HG03442 (cell line): ENCODE data around the gene POLR2M.

Experiments
- ATAC-seq: cut with Tn5 transposase; IDR thresholded peaks from one replicate; pipeline ENCODE4 v1.9.1; 2021; ENCODE audit warnings: mild to moderate bottlenecking, moderate library complexity; ENCODE audit not compliant: unreplicated experiment

The POLR2M gene

DNA sequence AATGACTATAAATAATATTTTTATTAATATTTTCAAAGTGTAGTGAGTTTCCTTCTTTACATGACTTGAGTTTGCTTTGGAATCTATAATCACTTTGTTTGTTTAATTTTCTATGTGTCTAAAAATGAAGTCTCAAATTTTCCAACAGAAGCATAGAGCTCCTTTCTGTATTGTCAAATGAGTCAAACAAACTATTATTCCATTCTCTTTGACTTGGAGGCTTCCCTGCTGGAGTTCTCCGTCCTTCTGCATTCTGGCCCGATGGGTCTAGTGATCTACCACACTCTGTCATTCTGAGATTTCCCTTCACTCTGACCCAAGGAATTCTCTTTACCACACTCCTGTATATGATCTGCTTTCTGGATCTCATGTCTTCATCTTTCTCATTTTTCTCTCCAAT, 30.1 kb downstream of the POLR2M start:
- no peak for ATAC-seq

GRCh38 chr15:57738734-57739237, 32.3 kb downstream of the POLR2M start:
- no peak for ATAC-seq

DNA sequence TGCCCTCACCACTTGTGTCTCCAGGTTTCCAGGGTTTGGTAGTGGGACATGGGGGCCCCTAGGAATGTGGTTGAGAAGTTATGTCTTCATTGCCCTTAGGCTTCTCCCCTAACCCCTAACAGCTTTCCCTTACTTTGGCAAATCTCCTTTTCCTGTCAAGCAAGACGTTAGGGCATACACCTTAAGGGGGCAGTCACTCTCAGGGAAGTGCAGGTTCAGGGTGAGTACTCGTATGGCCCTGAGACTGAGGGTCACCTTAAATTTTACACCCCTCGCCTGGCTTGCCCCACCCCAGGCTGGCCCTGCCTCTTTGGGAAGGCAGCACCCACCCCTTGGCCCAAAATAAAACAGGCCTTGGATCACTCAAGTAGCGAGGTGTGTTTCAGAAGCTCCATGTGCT, 33.5 kb downstream of the POLR2M start:
- ATAC-seq = no peak

DNA sequence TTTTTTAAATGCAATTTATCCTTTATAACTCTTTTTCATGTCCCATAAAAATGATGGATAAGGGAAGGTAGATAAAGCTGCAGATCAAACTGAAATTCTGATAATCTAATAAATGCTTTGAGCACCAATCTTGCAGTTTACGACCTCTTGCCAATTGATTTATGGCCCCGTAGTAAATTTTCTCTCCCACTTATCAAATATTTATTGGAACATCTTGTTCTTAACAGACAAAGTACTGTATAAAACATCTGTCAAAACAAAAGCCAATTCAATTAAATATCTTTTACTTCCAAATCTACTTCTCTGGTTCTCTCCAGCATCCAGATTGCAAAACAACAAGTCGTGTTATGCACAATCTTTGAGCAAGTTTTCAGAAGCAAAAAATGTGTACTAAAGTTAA, 34.6 kb downstream of the POLR2M start:
- no peak for ATAC-seq

DNA sequence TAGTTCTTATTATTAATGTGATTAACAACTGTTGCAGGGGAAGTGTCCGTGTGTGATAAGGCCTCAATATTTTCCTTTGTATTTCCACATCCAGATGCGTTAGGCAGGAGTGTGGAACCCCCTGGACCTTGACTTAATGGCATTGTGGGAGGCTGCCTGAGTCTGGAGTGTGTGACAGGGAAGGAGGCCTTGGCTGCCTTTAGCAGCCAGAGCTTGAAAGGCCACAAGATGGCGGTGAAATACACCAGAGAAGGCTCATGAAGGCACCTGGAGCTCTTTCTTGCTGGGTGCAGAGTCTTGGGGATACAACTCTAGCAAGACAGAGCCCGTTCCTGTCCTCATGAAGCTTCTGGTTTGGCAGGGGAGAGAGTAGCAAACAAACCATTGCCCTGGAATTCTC, 36.9 kb downstream of the POLR2M start:
- no peak for ATAC-seq

DNA sequence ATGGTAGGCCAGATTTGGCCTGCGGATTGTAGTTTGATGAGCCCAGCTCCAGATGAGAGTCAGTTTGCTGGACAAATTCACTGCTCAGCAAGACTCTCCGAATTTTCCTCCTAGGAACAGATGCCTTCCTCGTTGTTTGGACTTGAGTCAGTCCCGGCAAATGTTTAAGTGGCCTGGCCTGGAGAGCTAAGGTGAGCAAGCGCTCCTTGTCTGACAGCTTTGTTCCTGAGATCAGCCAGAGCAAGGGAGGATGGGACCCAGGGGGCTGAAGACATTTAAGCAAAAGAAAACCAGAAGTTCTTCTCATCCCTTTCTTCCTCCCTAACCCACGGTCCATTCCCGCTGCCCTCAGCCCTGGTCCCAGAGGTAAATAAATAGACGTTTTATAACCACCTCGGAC, 40.3 kb downstream of the POLR2M start:
- ATAC-seq = no peak

GRCh38 chr15:57747206-57747896, 40.8 kb downstream of the POLR2M start:
- no peak for ATAC-seq

DNA sequence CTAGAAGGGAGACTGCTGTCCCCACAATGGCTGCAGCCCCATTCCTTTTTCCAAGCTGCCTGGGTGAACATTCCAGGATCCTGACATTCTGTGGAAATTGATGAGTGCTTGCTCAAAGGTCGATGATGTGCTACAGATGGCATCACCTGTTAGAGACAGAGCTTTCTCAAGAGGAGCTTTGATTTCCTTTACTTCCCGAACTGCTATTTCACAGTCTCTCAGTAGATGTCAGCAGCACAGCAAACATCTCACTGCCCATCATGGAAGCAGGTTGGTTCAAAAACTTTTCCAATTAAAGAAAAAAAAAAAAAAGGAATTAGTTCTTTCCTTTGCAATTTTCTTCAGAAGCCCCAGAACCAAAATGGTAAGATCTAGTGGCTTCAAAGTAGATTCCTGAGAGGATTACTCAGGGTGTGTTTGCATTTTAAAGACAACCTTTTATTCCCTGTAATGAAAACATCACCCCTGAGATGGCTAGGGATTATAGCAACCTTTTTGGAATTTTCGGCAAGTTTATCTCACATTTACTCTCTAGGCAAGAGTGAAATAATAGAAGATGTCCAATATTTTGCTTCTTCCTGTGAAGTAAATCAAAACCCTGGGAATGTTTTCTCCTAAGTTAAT, 44.8 kb downstream of the POLR2M start:
- ATAC-seq = no peak

GRCh38 chr15:57752436-57752835, 45.9 kb downstream of the POLR2M start:
- no peak for ATAC-seq

DNA sequence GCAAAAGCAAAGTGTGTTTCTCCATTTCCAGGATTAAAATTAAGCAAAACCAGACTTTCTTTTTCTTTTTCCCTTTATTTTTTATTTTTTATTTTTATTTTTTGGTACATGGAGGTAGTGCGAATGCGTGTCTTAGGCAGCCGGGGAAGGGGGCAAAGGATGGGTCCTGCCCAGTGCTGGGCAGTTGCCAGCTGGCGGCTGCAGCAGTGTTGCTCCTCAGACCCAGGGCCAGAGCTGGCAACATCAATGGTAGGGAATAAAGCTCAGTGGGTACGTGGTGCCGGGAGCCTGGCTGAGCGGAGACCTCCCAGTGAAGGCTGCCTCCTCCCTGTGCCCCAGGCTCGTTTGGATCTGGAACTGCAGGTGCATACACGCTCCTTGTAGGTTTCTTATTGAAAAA, 46.3 kb downstream of the POLR2M start:
- ATAC-seq = no peak

- no peak for ATAC-seq
Measured at GRCh38 chr15:57756466-57756865, 50.0 kb downstream of the POLR2M start.

DNA sequence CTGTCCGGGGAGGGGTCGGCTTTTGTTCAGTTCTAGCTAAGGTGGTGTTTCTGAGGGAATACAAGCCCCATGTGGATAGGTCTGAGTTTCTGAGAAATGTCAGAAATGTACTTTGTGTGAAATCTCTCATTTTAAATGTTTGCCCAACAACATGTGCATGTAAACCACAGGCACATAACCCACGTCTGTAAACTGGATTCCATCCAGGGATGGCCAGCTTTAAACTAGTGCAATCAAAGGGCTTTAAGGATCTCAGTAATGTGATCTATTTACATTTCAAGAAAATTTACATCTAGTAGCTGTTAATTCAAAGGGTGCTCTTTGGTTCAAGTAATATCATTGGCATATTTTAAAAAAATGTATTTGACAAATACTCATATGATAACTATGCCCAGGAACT, 52.0 kb downstream of the POLR2M start:
- no peak for ATAC-seq

GRCh38 chr15:57761562-57761961, 55.0 kb downstream of the POLR2M start:
- no peak for ATAC-seq

DNA sequence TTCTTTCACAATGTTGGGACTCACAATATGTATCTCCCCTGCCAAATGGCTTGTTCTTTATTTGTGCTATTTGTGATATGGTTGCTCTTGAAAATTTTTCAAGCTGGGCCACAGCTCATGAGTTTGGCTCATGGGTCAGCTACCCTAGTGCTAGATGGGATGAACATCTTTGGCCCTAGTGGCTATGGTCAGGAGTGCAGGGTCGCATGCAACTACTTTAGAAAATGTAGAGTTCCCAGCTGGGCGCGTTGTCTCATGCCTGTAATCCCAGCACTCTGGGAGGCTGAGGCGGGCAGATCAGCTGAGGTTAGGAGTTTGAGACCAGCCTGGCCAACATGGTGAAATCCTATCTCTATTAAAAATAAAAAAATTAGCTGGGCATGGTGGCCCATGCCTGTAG, 55.8 kb downstream of the POLR2M start:
- no peak for ATAC-seq

DNA sequence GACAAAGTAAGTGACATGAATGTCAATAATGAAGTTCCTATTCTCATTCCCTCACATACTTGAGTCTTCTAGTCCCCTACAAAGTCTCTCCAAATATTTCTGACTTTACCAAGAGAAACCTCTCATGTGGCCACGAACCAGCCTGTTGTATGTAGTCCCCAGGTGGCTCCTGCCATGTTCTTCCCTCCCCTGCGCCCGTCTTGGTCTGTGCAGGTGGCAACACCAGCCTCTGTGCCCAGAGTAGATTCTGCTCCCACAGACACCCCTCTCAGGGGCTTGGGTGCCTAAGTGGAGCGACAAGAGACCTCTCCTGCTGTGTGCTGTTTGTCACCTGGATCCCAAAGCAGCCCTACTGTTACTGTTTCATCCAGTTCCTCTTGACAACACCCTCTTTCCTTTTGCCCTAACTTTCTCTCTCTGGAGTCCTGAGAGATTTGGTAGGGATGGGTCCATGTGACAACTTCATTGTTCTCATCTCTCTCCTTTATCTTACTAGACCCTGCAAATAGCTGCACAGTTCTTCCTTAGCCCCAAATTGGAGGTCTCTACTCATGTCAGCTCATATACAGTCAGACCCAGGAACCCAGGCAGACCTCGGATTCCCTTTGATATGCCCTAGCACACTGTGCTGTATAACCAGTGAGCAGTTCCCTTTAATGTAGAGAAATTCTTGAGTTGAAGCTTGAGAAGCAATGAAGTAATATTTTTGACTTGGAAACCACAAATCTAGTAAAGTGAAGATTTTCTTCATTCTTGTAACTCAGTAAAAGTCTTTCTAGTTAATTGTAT, 56.9 kb downstream of the POLR2M start:
- no peak for ATAC-seq
